ENCODE results near the gene LHX4.

The LHX4 gene

GRCh38 chr1:180229483-180230415 is at the start of gene LHX4:
TSS of gene LHX4 (plus strand) at chr1:180230264. CDS start at chr1:180230530, 266 bp downstream.
- no peak for DNase-seq (ENCODE audit: low read depth)

- peak; percentile 8 for DNase-seq (ENCODE audit: low read depth)
Measured at GRCh38 chr1:180181048-180181447, 49.0 kb upstream of the LHX4 start.

DNA sequence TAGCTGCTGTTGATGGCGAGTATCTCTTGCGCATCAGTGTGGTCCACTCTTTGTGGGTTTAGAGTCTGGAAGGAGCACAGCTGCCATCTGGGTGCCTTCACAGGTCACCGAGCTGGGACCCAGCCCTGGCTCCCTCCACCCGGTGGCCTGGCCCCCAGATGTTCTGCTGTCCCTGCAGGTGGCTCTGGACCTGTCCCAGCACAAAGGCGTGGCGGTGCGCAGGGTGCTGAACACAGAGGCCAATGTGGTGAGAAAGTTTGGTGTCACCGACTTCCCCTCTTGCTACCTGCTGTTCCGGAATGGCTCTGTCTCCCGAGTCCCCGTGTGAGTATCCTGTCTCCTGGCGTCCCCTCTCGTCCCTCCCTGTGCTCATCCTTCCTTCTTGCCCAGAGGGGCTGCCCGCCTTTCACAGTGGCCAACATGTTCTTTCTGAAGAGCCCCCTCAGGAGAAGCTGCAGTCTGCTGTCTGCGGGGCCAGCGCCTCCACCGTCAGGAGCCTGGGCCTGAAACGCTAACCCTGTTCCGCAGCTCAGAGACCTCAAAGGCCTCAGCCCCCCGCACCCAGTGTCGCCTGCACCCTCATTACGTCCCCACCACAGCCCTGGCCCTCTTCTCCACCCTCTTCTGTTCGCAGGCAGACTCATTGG is 47.9 kb upstream of the LHX4 start:
- no peak for DNase-seq (ENCODE audit: low read depth)

DNA sequence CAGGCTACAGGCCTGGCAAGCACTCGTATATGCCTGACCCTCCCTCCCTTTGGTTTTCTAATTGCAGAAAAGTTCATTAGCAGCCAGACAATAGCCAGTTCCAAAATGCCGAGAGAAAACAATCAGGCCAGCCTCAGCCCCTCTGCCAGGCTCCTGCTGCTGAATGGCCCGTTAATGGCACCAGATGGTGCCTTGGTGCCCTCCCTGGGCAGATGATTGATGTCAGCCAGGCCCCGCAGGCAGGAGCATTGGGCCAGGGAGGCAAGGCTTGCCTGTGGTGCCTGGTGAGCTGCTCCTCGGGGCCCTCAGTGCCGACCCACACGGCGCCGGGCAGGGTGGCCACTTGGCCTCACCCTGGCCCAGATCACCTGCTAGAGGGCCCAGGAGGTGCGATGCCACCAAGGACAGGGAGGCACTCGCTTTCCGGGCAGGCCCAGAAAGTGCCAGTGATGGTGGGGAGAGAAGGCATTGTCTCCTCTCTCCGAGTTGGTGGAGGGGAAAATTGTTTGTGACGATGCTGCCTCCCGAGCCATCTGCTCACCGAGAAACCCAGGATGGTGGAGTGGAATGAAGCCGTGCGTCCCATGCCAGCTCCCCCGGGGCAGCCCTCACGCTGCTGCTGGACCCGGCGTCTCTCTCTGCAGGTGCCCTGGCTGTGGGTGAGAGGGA is 47.3 kb upstream of the LHX4 start:
- DNase-seq (ENCODE audit: low read depth) = no peak

DNA sequence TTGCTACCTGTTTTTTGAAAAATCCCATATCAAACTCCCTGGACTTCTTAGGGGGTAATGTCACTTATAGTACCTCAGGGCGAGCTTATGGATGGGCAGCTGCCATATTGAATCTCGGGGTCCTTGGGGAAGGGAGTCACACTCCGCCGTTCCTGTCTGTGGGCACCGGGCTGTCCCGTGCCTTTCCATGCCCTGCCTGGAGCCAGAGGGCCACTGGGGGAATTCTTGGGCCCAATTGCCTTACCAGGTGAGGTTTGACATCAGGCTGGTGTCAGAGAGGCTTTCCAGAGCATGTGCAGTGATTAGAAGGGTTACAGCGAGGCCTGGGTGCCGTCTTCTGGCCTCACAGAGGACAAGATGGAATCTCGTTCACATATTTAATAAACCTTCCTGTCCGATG is 46.6 kb upstream of the LHX4 start:
- DNase-seq (ENCODE audit: low read depth) = no peak

DNA sequence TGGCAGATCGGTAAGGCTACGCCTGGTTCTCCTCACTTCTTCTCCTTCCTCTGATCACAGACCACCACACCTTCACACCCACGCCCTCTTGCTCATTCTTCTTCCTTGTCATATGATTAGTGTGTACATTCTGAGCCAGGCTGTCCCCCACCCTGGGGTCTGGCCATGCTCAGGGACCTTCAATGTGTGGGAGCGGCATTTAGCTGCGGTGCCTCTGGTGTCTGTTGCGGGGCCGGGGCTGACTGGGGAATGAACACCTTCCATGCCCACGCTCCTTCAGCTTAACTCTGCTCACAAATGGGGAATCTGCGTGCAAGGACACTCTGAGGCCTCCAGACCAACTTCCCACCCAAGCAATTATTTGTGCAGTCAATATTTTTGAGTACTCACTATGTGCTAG is 46.0 kb upstream of the LHX4 start:
- no peak for DNase-seq (ENCODE audit: low read depth)

DNA sequence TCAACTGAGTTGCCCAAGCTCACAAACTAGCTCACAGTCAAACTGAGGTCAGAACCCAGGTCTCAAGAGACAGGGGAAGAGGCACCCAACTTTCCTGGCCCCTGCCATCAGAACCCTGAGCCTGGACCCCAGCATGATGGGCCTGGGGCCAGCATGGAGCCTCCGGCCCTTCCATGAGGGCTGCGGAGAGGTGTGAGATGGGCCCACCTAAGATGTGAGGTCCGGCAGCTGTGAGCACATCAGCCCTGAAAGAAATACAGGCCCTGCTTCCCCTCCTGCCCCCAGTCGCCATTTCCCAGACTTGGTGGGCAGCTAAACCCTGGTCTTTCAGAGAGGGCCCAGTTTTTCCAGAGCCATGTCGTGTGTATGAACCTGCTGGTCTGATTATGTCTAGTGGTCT is 44.8 kb upstream of the LHX4 start:
- no peak for DNase-seq (ENCODE audit: low read depth)

GRCh38 chr1:180185971-180186645 is 44.0 kb upstream of the LHX4 start:
- DNase-seq (ENCODE audit: low read depth) = no peak

DNA sequence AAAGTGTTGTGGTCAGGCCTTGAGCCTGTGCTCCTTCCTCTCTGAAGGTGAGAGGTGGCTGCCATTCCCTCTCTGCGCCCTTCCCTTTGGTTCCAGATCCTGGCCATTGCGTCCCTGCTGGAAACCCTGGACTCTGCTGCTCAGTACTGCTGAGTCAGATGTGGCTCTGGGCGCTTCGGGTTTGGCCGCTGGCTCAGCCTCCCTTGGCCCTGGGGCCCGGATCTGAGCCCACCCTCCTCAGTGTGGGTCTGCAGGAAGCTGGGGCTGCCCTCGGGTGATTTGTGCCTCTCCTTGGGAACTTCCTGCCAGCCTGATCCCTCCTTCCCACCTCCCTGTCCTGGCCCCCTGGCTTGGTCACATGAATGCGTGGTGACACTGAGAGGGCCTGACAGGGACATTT is 43.2 kb upstream of the LHX4 start:
- DNase-seq (ENCODE audit: low read depth) = no peak

DNA sequence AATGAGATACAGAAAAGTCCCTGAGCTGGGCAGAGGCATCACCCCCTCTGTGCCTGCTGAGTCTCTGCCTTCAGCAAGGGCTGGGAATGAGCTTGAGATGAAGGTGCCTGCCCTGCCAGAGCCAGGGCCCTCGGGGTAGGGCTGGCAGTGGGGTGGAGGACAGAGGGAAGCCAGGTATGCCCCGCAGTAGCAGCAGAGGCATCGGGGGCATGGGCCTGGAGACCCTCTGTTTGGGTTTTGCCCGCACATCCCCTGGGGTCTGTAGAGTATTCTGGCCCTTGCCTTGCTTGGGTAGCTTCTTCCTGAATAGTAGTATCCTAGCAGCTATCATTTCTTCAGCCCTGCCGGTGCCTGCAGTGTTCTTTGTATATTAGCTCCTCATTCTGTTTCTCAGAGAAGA is 42.4 kb upstream of the LHX4 start:
- no peak for DNase-seq (ENCODE audit: low read depth)

DNA sequence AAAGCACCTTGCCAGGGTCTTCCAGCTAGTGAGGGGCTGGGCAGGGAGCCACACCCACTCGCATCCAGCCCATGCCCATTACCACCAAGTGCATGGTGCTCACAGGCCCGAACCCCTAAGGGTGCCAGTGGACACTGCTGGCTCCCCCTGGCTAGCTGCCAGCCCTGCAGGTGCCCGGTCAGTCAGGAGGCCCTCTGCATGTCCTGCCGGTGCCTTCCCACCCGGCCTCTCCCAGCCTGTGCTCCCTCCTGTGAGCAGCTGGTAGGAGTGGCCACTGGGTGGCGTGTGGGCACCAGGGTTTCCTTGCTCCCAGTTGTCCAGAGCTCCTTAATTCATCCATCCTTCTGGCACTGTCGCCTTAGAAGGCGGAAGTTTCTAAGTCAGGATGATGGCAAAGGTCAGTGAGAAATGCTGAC is 42.0 kb upstream of the LHX4 start:
- DNase-seq (ENCODE audit: low read depth) = no peak

DNA sequence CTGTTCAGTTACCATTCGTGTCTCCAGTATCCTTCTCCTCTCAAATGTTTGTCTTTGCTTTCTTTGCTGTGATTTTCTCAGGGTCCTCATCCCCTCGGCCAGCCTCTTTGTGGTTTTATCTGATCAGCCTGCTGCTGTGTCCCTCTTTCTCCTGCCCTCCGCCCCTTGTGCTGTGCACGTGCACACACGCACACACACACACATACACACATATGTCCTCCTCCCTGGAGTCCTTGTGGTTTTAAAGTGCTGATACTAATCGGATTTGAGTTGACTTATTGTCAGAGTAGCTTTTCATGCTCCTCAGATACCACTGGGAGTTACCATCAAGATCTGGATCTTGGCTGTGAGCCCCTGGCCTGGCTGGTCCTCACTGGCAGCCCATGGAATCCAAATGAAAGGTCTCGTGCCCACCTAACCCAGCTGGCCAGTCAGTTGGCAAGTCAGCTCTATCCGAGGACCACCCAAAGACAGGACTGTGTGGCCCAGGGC is 41.3 kb upstream of the LHX4 start:
- DNase-seq (ENCODE audit: low read depth) = no peak

- no peak for DNase-seq (ENCODE audit: low read depth)
Measured at GRCh38 chr1:180190091-180190490, 40.0 kb upstream of the LHX4 start.

- no peak for DNase-seq (ENCODE audit: low read depth)
Measured at GRCh38 chr1:180192172-180192571, 37.9 kb upstream of the LHX4 start.

GRCh38 chr1:180193141-180194047 is 36.7 kb upstream of the LHX4 start:
- no peak for DNase-seq (ENCODE audit: low read depth)

GRCh38 chr1:180194048-180194425 is 36.0 kb upstream of the LHX4 start:
- DNase-seq (ENCODE audit: low read depth) = no peak

- DNase-seq (ENCODE audit: low read depth) = no peak
Measured at GRCh38 chr1:180194546-180195207, 35.4 kb upstream of the LHX4 start.

DNA sequence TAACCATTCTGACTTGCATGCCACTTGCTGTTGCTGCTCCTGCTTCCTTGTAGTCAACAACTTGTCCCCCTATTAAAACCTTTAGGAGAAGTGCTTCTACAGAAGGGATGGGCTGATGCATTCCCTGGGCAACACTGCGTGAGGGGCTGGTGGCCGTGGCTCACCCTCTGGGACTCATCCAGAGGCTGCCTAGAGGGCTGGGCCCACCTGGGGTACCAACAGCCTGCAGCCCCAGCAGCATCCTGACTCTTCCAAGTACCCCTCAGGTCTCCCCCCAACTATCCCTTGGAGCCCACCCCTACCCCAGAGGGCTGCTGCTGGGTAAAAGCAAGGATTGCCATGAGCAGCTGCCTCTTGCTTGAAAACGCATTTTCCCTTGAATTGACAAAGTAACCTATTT is 34.7 kb upstream of the LHX4 start:
- no peak for DNase-seq (ENCODE audit: low read depth)

DNA sequence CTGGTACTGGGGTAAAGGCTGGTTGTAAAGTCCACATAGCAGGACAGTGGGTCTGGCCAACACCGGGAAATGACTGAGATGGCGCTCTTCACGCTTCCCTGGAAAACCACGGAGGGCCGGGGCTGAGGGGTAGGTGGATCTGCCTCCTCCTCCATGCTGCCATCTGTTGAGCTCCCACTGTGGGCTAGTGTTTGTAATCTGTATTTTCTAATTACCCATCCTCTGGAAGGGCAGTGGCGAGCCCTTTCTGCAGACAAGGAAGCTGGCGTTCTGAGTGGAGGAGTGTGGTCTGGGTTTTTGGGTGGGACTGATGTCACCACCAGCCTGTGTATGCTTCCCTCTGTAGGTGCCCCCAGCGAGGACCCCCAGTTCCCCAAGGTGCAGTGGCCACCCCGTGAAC is 34.1 kb upstream of the LHX4 start:
- DNase-seq (ENCODE audit: low read depth) = no peak

DNA sequence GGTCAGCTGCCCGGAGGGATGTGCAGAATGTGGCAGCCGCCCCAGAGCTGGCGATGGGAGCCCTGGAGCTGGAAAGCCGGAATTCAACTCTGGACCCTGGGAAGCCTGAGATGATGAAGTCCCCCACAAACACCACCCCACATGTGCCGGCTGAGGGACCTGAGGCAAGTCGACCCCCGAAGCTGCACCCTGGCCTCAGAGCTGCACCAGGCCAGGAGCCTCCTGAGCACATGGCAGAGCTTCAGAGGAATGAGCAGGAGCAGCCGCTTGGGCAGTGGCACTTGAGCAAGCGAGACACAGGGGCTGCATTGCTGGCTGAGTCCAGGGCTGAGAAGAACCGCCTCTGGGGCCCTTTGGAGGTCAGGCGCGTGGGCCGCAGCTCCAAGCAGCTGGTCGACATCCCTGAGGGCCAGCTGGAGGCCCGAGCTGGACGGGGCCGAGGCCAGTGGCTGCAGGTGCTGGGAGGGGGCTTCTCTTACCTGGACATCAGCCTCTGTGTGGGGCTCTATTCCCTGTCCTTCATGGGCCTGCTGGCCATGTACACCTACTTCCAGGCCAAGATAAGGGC is 33.5 kb upstream of the LHX4 start:
- DNase-seq (ENCODE audit: low read depth) = no peak

Data from activated T-cell treated with anti-CD3 and anti-CD28 coated beads for 1 hour (primary cell).